ENCODE data around the gene TSPEAR.

GRCh38 chr21:44701541-44701940, 9.8 kb downstream of the TSPEAR start:
- TF ChIP-seq POLR2A (IDR thresholded peaks at IDR 0.05): no peak
- TF ChIP-seq, protein P1, sequence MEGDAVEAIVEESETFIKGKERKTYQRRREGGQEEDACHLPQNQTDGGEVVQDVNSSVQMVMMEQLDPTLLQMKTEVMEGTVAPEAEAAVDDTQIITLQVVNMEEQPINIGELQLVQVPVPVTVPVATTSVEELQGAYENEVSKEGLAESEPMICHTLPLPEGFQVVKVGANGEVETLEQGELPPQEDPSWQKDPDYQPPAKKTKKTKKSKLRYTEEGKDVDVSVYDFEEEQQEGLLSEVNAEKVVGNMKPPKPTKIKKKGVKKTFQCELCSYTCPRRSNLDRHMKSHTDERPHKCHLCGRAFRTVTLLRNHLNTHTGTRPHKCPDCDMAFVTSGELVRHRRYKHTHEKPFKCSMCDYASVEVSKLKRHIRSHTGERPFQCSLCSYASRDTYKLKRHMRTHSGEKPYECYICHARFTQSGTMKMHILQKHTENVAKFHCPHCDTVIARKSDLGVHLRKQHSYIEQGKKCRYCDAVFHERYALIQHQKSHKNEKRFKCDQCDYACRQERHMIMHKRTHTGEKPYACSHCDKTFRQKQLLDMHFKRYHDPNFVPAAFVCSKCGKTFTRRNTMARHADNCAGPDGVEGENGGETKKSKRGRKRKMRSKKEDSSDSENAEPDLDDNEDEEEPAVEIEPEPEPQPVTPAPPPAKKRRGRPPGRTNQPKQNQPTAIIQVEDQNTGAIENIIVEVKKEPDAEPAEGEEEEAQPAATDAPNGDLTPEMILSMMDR (IDR thresholded peaks at IDR 0.05): no peak
